Ovary (tissue), 3 donors: Measurements from ENCODE around the gene TMEM59L.
A peak's percentile ranks its signal among the peaks of the same experiment; 100 is the strongest.

Experiments
- CTCF ChIP-seq, 3 donors: fragments of 450-650 bp in 2 of 3; fragments of 200-600 bp in 1 of 3; IDR thresholded peaks; one replicate each; pipeline versions ENCODE4 v1.5.1 to v1.8.0; 2016 to 2022; ENCODE audit warnings: antibody characterized with exemption in 3 of 3, mild to moderate bottlenecking in 1 of 3
- POLR2A ChIP-seq: fragments of 450-650 bp; IDR thresholded peaks from one replicate; pipeline ENCODE4 v1.6.1; 2017; ENCODE audit warnings: antibody characterized with exemption, mild to moderate bottlenecking, moderate library complexity
- donor health status: DM: no; HTN: no; CAD: no.

- peak; percentile 86 to 91 (median 87) for TF ChIP-seq CTCF (IDR thresholded peaks at IDR 0.05)
- peak; percentile 45 for TF ChIP-seq POLR2A
Observed at GRCh38 chr19:18588611-18589379, 23.9 kb upstream of the TMEM59L start, which contains the start of gene REX1BD.
